ENCODE data around the gene CCND3. TPM values are rescaled to one million over a fixed set of nuclear protein-coding genes. Genes with fewer than 3 reads are reported as not detected.

CCND3 gene
- total RNA-seq, 1 donor from 2014 or later: 64.8 TPM

- Histone ChIP-seq H3K27ac (ENCODE audit: low read depth, low read length) (no peak overlapping the region), H3K4me2 (ENCODE audit: low read length) (no peak overlapping the region), H3K79me2 (ENCODE audit: insufficient read depth, low read length) (peaks cover 28% of the 10 kb centered on the region), H3K27me3 (ENCODE audit: insufficient read depth, low read length) (no peaks in the 10 kb centered on the region), H3K36me3 (ENCODE audit: insufficient read depth, low read length) (peaks cover 67% of the 10 kb centered on the region), H2AFZ (ENCODE audit: low read depth, low read length) (no peak overlapping the region), H4K20me1 (ENCODE audit: insufficient read depth, low read length) (peaks cover 82% of the 10 kb centered on the region), H3K9me3 (ENCODE audit: insufficient read depth, low read depth, low read length) (no peaks in the 10 kb centered on the region), H3K4me3 (ENCODE audit: insufficient read depth, low read depth, low read length) (no peak overlapping the region), H3K4me1 (ENCODE audit: insufficient read depth, low read length) (no peaks in the 10 kb centered on the region), H3K9ac (ENCODE audit: low read length) (no peak overlapping the region)
- TF ChIP-seq CTCF (IDR thresholded peaks at IDR 0.05; ENCODE audit: insufficient read depth, low read depth, low read length): no peak
- no peak for TF ChIP-seq EZH2 (IDR thresholded peaks at IDR 0.05; ENCODE audit: insufficient read depth, low read length)
- no peak for DNase-seq (ENCODE audit: low read depth)
- no peak for FAIRE-seq
- Mint-ChIP-seq H3K4me3 (ENCODE audit: unreplicated experiment) (no peak overlapping the region), H3K9me3 (ENCODE audit: unreplicated experiment) (no peaks in the 10 kb centered on the region), H3K27ac (ENCODE audit: unreplicated experiment) (no peak overlapping the region), H3K27me3 (ENCODE audit: low read depth, unreplicated experiment) (no peaks in the 10 kb centered on the region), H3K4me1 (ENCODE audit: low read depth, unreplicated experiment) (peaks cover 7% of the 10 kb centered on the region), H3K36me3 (ENCODE audit: low read depth, unreplicated experiment) (peaks cover 15% of the 10 kb centered on the region)
Observed at GRCh38 chr6:41931792-41932191, 9.8 kb downstream of the CCND3 start.

DNA sequence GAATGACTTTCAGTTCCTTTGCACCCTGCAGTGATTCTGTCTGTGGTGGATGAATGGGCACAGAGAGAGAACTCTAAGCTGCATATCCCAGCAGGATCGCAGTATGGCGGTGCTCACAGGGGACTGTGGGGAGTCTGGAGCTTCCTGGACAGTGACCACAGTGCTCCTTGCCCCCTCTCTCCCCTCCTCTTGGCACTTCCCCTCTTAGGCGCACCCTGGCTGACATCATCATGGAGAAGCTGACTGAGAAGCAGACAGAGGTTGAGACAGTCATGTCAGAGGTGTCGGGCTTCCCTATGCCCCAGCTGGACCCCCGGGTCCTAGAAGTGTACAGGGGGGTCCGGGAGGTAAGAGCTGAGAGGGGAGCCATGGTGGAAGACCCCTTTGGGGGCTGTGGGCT is 11.7 kb downstream of the CCND3 start:
- Histone ChIP-seq H3K9me3 (ENCODE audit: insufficient read depth, low read depth, low read length) (no peaks in the 10 kb centered on the region), H3K4me1 (ENCODE audit: insufficient read depth, low read length) (no peaks in the 10 kb centered on the region), H3K27me3 (ENCODE audit: insufficient read depth, low read length) (no peaks in the 10 kb centered on the region), H3K4me3 (ENCODE audit: insufficient read depth, low read depth, low read length) (no peak overlapping the region), H3K79me2 (ENCODE audit: insufficient read depth, low read length) (peaks cover 36% of the 10 kb centered on the region), H3K36me3 (ENCODE audit: insufficient read depth, low read length) (peaks cover 61% of the 10 kb centered on the region), H3K27ac (ENCODE audit: low read depth, low read length) (no peak overlapping the region), H3K4me2 (ENCODE audit: low read length) (no peak overlapping the region), H4K20me1 (ENCODE audit: insufficient read depth, low read length) (peaks cover 72% of the 10 kb centered on the region), H2AFZ (ENCODE audit: low read depth, low read length) (no peak overlapping the region), H3K9ac (ENCODE audit: low read length) (no peak overlapping the region)
- Mint-ChIP-seq H3K36me3 (ENCODE audit: low read depth, unreplicated experiment) (peaks cover 15% of the 10 kb centered on the region), H3K27ac (ENCODE audit: unreplicated experiment) (no peak overlapping the region), H3K27me3 (ENCODE audit: low read depth, unreplicated experiment) (no peaks in the 10 kb centered on the region), H3K4me1 (ENCODE audit: low read depth, unreplicated experiment) (no peaks in the 10 kb centered on the region), H3K4me3 (ENCODE audit: unreplicated experiment) (no peak overlapping the region), H3K9me3 (ENCODE audit: unreplicated experiment) (no peaks in the 10 kb centered on the region)
- DNase-seq (ENCODE audit: low read depth) (no peak), FAIRE-seq (no peak)
- TF ChIP-seq EZH2 (IDR thresholded peaks at IDR 0.05; ENCODE audit: insufficient read depth, low read length) (no peak), CTCF (IDR thresholded peaks at IDR 0.05; ENCODE audit: insufficient read depth, low read depth, low read length) (no peak)

DNA sequence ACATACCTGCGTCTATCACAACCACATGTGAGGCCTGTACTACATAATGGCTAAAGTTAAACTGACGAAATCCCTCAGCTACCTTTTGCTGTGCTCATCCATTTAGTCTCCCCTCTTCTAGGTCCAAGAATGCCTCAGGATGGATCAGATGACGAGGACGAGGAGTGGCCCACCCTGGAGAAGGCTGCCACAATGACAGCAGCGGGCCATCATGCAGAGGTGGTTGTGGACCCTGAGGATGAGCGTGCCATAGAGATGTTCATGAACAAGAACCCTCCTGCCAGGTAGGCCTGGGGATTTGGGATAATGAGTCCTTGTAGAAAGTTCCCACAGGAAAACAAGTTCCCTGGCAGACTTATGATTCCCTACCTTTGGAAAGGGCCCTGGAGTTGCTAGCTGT is 14.4 kb downstream of the CCND3 start:
- H3K9me3 ChIP-seq (ENCODE audit: insufficient read depth, low read depth, low read length): no peaks in the 10 kb centered on the region
- no peaks in the 10 kb centered on the region for H3K9me3 Mint-ChIP-seq (ENCODE audit: unreplicated experiment)
- FAIRE-seq: no peak
- peaks cover 14% of the 10 kb centered on the region for H3K36me3 Mint-ChIP-seq (ENCODE audit: low read depth, unreplicated experiment)
- H3K27me3 ChIP-seq (ENCODE audit: insufficient read depth, low read length): no peaks in the 10 kb centered on the region
- H3K4me1 Mint-ChIP-seq (ENCODE audit: low read depth, unreplicated experiment): peaks cover 13% of the 10 kb centered on the region
- H3K4me3 ChIP-seq (ENCODE audit: insufficient read depth, low read depth, low read length): no peak overlapping the region
- H3K27ac ChIP-seq (ENCODE audit: low read depth, low read length): no peak overlapping the region
- no peak for TF ChIP-seq CTCF (IDR thresholded peaks at IDR 0.05; ENCODE audit: insufficient read depth, low read depth, low read length)
- TF ChIP-seq EZH2 (IDR thresholded peaks at IDR 0.05; ENCODE audit: insufficient read depth, low read length): no peak
- H4K20me1 ChIP-seq (ENCODE audit: insufficient read depth, low read length): peaks cover 73% of the 10 kb centered on the region
- H3K4me1 ChIP-seq (ENCODE audit: insufficient read depth, low read length): peaks cover 7% of the 10 kb centered on the region
- no peak overlapping the region for H3K4me3 Mint-ChIP-seq (ENCODE audit: unreplicated experiment)
- no peak overlapping the region for H3K9ac ChIP-seq (ENCODE audit: low read length)
- peaks cover 51% of the 10 kb centered on the region for H3K36me3 ChIP-seq (ENCODE audit: insufficient read depth, low read length)
- H3K27ac Mint-ChIP-seq (ENCODE audit: unreplicated experiment): no peak overlapping the region
- no peak for DNase-seq (ENCODE audit: low read depth)
- H3K79me2 ChIP-seq (ENCODE audit: insufficient read depth, low read length): peaks cover 59% of the 10 kb centered on the region
- no peak overlapping the region for H3K4me2 ChIP-seq (ENCODE audit: low read length)
- no peaks in the 10 kb centered on the region for H3K27me3 Mint-ChIP-seq (ENCODE audit: low read depth, unreplicated experiment)
- H2AFZ ChIP-seq (ENCODE audit: low read depth, low read length): no peak overlapping the region

All from astrocyte (in vitro differentiated cells and primary cell).